ENCODE data around the gene SLBP. TPM values are rescaled to one million over a fixed set of nuclear protein-coding genes. Genes with fewer than 3 reads are reported as not detected.
A peak's percentile ranks its signal among the peaks of the same experiment; 100 is the strongest.

The SLBP gene
- total RNA-seq, result 33.5 TPM

GRCh38 chr4:1712216-1713002 is at the start of gene SLBP:
SLBP (minus strand) TSS chr4:1712319; CDS start chr4:1712188, 131 bp downstream.
- DNase-seq, result peak; percentile 89

DNA sequence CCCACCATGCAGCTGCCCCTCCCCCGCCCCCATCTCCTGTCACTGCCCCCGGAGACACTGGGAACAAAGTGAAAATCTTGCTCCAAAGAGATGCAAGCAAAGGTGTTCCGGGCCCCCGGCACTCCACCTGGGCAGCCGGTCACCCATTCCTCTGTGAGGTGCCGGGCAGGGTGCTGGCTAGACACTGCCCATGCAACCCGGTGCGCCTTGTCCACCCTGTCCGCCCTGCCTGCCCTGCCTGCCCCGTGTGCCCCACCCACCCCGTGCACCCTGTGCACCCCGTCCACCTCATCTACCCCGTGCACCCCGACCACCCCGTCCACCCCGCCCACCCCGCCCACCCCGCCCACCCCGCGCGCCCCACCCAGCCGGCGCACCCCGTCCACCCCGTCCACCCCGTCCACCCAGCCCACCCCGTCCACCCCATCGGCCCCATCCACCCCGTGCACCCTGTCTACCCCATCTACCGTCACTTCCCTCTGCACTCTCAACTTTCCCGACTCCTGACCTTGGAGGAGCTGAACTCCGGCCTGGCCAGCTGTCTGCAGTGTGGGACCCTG is 49.1 kb upstream of the SLBP start:
- no peak for DNase-seq

GRCh38 chr4:1760521-1761071 is 48.5 kb upstream of the SLBP start:
- no peak for DNase-seq

DNA sequence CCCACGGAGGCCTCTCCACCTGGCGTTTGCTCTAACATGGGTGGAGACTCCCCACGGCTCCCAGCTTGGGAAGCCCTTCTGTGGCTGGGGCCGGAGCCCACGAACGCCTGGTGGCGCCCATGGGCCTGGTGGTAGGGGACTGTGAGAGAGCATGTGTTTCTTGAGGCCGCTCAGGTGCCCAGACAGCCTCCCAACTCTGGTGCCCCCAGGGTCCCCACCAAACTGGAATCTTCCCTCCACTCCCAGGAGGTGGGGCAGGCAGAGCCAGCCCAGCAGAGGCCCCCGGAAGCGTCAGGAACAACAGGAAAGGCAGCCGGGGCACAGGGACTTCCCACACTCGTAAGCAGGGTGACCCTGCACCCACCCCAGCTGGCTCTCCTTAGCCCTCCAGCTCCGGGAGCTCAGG is 47.7 kb upstream of the SLBP start:
- DNase-seq, result no peak

DNA sequence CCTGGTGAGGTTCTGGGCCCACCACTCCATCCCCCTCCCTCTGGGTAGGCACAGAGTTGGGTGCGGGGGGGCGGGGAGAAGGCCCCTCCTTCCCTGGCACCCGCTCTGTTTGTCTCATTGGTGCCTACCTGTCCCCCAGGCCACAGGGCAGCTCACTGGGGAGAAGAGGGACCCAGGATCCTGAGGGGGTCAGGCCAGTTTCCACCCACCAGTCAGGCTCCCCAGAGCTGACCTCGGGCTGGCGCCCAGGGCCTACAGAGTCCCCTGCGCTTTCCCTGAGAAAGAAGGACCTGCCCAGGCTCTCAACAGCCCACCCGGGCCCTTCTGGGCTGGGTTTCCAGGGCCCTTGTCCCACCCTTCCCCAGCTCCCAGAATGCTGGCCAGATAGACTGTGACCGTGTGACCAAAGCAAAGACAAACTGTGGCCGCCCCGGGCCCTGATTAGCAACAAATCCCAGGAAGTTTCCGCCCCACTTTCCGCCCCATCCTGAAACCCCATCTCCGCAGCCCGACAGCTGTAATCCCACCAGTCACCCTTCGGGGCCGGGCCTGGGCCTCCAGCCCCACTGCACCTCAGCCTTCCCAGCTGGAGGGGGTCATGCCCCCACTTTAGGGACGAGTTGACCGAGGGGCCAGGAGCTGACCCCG is 47.2 kb upstream of the SLBP start:
- no peak for DNase-seq

- DNase-seq, result no peak
Observed at GRCh38 chr4:1758306-1759121, 46.4 kb upstream of the SLBP start.

- DNase-seq, result no peak
Observed at GRCh38 chr4:1757836-1758235, 45.7 kb upstream of the SLBP start.

DNA sequence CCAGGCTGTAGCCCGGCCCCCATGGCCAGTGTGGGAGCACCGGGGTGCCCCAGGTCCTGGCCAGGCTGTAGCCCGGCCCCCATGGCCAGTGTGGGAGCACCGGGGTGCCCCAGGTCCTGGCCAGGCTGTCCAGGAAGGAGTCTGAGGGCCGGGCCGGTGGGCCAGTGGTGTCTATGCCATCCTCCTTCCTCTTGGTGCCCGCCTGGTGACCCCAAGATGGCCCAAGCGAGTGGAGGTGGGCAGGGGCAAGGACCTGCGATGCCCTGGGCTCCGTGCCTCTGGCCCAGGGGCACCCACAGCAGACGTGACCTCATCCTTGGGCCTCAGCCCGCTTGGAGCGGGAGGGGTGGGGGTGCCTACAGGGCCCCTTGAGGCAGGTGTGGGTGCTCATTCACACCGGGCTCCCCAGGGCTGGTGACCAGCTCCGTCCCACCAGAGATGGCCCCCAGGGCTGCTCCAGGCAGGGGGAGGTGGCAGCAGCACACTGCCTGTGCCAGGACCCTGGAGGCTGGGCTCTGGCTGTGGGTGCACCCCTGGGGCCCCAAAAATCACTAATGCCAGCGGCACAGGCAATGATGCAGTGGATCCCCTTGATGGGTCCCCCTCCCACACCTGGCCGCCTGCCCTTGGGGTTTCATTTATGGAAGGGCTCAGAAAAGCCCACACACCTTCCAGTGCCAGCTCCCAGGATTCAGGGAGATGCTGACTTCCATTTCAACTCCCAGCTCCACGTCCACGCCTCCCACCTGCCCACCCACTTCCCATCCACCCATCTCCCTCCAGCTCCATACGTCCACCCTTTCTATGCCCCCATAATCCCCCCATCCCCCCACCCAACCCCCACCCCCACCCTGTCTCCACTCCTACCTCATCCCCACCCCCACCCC is 45.0 kb upstream of the SLBP start:
- DNase-seq, result no peak

DNA sequence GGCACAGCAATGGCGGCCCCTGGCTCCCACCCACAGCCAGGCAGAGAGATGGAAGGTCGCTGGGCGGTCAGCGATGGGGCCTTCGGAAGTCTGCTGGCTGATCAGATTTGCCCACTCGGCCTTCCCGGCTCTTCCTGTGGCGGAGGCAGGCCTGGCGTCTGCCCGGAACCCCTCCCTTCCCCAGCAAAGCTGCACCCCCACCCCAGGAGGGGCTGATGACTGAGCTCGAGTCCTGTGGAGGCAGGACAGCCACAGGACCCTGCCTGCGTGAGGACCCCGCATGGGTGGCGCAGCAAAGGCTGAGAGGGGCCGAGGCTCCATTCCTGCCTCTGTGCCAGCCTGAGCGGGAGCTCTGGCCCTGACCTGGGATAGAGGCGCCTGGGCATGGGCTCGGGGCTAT is 44.0 kb upstream of the SLBP start:
- DNase-seq, result no peak

- DNase-seq, result no peak
Observed at GRCh38 chr4:1755297-1755696, 43.2 kb upstream of the SLBP start.

GRCh38 chr4:1754336-1754735 is 42.2 kb upstream of the SLBP start:
- no peak for DNase-seq

- DNase-seq, result no peak
Observed at GRCh38 chr4:1753697-1754311, 41.7 kb upstream of the SLBP start.

DNA sequence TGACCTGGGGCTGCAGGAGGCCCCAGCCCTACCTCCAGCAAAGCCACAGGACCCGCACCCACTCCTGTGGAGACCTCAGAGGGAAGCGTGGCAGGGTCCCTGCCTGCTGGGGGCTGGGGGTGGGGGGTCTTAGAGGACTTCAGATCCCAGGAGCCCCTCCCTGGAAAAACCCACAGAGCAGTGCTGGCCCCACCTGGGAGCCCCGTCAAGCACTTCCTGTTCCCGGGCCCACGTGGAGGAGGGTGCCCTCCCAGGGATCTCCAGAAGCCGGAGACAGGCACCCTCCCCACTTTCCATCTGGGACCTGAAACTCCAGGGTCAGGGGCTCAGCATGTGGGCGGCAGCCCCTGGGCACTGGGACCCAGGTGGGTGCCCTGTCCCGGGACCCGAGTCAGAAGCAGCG is 41.2 kb upstream of the SLBP start:
- no peak for DNase-seq

DNA sequence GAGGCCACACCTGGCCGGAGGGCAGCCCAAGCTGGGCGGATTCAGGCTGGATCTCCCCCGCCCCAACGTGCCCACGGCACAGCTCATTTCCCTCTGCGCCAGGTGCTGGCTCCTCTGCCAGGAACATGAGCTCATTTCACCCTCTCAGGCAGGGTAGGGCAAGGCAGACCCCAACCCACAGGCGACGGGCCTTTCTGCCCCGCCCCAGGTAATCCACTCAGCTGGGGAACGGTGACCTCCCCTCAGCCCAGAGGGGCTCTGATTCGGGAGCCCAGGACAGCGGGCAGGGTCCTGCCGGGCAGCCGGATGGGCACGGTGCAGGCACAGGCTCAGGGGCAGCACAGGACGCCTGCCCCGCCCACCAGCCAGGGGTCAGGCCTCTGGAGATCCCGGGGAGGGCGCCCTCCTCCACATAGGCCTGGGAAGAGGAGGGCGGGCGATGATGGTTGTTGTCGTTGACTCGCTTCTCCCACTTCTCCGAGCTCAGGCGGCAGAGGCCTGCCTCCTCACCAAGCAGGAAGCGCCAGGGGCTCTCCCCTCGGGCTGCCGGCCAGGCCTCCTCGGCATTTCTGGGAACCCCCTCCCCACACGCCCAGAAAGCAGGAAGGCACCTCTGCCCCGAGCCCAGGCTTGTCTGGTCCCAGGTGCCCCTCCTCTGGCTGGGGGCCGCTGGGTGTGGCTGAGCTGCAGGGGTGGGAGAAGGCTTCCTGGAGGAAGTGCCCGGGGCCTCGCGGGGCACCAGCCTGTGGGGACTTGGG is 40.3 kb upstream of the SLBP start:
- no peak for DNase-seq

DNA sequence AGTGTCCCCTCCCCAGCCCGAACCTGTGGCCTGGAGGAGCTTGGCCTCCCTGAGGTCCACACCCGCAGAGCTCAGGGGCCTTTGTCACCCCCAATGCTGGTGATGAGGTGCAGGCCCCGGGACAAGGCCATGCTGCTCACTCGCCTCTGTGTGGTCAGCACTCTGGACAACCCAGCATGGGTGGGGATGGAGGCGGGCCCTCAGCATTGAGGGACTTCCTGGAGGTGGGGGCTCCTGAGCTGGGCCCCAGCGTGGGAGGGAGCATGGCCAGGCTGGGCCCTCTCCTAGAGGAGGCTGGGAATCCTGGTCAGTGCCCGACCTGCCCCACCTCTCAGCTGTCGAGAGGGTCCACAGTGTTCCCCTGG is 39.8 kb upstream of the SLBP start:
- no peak for DNase-seq

- DNase-seq, result no peak
Observed at GRCh38 chr4:1751155-1751918, 39.2 kb upstream of the SLBP start.

- no peak for DNase-seq
Observed at GRCh38 chr4:1750381-1751154, 38.4 kb upstream of the SLBP start.

- DNase-seq, result no peak
Observed at GRCh38 chr4:1749826-1750225, 37.7 kb upstream of the SLBP start.

- DNase-seq, result no peak
Observed at GRCh38 chr4:1749370-1749769, 37.3 kb upstream of the SLBP start.
